GM12801 (cell line): ENCODE results near the gene CREB5.

Experiments used
- TF ChIP-seq, protein P1 (sequence below): IDR thresholded peaks from one replicate; pipeline ENCODE4 v1.5.1; 2011; ENCODE audit warnings: control low read depth; ENCODE audit not compliant: insufficient read length; ENCODE audit errors: extremely low read depth

Gene CREB5

DNA sequence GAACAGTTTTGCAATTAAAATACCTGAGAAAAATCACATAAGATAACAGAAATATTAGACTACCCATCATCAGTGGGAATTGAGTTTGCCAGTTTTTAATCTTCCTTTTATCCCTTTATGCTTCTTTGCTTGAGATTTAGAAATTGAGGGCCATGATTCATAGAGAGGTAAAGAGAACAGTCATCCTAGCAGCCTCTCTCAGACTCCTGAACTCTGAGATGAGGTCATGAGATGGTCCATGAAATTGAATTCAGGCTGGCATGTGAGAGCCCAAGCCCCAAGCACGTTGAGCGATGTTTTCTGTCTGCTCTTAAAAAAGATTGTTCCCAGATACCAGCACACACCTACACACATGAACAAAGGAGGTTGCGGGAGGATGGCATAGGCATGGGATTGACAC, 91.1 kb downstream of the CREB5 start:
- TF ChIP-seq, protein P1, sequence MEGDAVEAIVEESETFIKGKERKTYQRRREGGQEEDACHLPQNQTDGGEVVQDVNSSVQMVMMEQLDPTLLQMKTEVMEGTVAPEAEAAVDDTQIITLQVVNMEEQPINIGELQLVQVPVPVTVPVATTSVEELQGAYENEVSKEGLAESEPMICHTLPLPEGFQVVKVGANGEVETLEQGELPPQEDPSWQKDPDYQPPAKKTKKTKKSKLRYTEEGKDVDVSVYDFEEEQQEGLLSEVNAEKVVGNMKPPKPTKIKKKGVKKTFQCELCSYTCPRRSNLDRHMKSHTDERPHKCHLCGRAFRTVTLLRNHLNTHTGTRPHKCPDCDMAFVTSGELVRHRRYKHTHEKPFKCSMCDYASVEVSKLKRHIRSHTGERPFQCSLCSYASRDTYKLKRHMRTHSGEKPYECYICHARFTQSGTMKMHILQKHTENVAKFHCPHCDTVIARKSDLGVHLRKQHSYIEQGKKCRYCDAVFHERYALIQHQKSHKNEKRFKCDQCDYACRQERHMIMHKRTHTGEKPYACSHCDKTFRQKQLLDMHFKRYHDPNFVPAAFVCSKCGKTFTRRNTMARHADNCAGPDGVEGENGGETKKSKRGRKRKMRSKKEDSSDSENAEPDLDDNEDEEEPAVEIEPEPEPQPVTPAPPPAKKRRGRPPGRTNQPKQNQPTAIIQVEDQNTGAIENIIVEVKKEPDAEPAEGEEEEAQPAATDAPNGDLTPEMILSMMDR = no peak

DNA sequence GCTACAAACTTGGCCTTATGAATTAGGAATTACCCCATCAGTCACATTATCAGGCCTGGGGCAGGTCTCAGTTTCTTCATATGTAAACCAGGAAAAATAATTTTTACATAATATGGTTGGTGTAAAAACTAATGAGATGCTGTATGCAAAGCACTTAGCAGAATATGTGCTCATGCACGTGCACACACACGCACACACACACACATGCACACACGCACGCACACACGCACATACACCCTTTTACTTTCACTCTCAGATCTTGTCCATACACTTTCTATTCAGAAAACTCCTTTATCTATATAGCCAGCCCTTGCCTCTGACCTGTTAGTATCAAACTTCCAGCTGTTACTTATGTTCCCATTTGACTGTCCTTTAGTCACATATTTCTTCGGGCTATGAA, 92.7 kb downstream of the CREB5 start:
- TF ChIP-seq, protein P1 = no peak

DNA sequence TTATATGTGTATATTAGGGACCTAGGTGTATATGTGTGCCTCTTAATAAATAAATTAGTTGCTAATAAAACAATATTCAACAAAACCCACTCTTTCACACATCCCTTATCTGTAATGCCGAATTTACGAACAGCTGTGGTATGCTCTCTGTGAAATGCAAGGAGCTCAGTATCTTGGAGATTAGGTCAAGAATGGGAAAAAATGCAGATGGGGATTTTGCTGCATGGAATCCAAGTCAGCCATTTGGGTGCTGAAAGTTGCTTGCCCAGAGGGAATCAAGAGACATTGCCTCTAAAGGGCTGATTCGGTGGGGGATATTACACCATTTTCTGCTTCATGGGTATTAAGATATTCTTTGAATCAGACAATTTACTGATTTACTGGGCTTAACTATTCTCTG, 93.5 kb downstream of the CREB5 start:
- TF ChIP-seq, protein P1 = no peak

DNA sequence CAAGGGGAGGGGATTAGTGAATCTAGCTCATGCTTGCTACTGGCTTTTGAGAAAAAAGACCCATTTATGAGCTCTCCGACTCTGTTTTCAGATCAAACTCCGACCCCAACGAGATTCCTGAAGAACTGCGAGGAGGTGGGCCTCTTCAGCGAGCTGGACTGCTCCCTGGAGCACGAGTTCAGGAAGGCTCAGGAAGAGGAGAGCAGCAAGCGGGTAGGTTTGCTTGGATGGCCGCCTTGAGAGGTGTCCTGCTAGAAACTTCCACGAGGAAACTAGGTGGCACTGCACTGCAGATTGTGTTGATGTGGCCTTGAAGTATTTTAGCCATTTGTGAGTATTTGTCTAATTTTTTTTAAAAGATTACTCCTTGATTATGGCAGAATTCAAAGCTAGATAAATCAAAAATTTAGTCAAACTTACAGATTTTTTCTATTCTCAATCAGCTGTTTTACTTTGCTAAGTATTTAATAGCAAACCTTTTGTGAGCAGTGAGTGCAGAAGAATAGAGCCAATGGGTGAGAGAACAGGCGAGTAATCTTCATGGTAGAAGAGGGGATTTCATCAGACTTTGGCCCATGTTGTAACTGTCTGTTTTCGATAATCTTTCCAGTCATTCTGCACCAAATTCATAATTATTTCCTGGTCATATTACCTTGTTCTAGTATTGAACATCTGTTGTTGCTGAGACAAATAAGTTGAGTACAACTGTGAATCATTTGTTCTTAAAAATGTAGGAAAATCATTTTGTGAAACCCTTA, 95.4 kb downstream of the CREB5 start:
- TF ChIP-seq, protein P1 = no peak

DNA sequence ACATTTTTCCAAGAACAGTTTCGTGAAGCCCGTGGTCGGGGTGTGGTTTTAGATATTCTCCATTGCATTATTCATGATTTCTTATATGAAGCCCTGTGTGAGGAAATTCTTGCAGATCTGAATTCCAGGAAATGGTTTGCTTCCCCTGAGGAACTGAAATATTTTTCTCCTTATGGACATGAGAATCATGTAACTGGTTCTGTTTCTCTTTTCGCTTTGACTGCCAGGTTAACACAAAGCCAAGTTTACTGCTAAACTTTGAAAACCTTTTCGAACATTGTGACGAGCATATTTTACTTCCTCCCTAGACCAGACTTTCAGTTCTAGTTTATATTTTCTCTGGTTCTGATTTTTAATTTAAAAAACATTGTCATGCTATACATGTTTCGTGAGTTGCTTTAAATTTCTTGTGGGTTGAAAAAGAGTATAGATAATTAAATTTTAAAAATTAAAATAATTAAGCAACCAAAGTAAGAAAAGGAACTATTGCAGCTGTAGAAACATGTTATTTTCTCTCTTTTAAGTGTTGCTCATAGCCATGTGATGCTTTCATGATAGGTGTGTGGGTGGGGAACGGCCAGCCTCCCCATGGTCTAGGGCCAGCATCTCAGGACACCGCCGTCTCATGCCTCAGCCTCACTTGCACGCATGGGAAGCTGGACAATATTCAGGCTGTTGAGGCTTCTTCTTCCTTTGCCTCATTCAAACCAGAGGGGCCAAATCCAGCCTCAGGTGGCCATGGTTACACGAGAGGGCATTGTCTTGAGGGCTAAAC, 97.1 kb downstream of the CREB5 start:
- TF ChIP-seq, protein P1 = no peak

DNA sequence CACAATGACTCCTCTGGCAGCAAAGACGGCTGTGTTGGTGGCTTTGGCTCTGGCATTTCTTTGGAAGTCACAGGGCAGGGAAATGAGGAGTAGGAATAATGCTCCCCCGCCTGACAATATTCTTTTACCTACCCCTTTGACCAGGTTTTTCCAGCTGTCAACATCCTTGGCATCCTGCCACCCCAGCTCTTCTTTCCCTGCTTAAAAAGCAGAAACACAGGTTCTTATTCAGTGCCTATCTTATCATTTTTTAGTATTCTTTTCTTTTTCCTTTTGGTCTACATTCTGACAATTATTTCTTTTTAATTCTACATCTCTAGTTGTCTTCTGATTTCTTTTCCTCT, 97.7 kb downstream of the CREB5 start:
- TF ChIP-seq, protein P1 = no peak

DNA sequence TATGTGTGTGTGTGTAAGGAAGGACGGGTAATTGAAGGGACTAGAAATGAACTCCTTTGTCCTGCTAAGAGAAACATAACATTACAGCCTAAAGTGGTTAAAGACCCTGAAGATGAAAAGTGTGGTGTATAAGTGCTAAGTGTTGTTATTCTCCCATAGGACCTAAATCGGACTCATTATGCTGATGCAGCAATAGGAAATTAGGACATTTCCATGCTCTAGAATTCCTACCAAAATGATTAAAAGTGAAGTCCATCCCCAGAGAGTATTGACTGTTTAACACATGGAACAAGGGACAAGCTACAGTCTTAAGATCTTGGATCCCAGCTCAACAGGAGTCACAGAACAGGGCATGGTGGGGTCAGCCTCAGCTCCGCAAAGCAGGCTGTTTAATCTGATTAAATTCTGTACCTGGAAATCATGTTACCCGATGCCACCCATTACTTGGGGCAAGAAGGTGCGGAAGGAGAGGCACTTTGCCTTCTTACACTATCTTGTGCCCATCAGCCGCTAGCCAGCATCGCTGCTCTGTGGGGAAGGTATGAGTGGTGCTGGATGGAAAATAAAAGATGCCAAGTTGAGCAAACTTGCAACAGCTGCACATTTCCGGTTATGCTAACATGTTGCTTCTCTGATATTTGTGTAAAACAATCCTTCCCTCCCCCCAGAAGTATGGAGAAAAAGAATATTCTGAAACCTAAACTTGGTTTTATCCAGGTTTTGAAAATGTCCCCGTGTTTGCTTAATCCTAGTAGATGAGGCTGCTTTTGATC, 100.5 kb downstream of the CREB5 start:
- TF ChIP-seq, protein P1 = no peak
